ENCODE results near the gene TRPC4AP. TPM values are rescaled to one million over a fixed set of nuclear protein-coding genes. Genes with fewer than 3 reads are reported as not detected.

Gene TRPC4AP
- total and polyA plus RNA-seq, 10 of the 15 experiments (the other 5 are each of a cell fraction or from before 2014, with no cell fraction given): 1.1 to 61.7 (median 41.2) TPM

DNA sequence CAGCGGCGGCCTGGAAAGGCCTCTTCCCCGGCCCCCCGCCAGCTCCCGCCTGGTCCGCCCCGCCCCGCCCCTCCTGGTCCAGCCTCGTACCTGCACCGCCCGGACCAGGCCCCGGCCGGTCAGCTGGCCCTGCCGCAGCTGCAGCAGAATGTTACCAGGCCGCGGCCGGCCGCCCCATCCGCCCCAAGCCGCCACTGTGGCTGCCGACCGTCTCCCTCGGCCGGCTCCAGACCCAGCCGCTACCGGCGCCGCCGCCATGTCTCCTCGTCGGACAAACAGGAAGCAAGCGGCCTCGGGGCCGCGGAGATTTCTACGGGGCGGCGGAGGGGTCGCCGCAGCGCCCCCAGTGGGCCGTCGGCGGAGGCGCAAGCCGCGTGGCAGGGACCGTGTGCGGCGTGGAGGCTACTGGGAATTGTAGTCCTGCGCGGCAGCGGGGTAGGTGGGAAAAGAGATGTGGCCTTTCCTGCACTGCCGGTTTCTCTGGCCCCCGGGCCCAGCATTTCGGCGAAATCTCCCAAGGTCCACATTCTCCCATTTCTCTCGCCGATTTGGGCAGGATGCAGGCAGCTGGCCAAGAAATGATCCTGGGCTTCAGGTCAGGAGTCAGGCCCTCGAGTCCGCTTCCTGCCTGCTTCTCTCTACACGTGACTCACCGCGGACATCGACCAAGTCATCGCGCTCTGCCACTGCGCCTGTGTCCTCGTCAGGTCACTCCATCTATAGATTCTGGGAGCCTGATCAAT lies at the start of gene TRPC4AP (continued):
- TF ChIP-seq BCLAF1 (IDR thresholded peaks at IDR 0.05) (no peak), SIN3A (IDR thresholded peaks at IDR 0.05; ENCODE audit: low read depth, low read length) (peak; percentile 92), RB1 (IDR thresholded peaks at IDR 0.05; ENCODE audit: borderline replicate concordance) (peak; percentile 82; the same call in 1 of the 2 replicates), TCF7 (IDR thresholded peaks at IDR 0.05; ENCODE audit: borderline replicate concordance) (no peak), MYC (IDR thresholded peaks at IDR 0.05; ENCODE audit: insufficient read depth, insufficient read length, insufficient replicate concordance, low read length, severe bottlenecking) (peak; percentile 81), ASH2L (IDR thresholded peaks at IDR 0.05; ENCODE audit: borderline replicate concordance, low read depth) (no peak; the same call in 1 of the 2 replicates), BHLHE40 (IDR thresholded peaks at IDR 0.05; ENCODE audit: borderline replicate concordance in 1 of 2, low read depth in 2 of 2, low read length in 1 of 2) (peak; percentile 40 to 74; a peak in 3 of 4 replicates), BRCA1 (IDR thresholded peaks at IDR 0.05; ENCODE audit: low read depth, low read length) (no peak), CBFB (IDR thresholded peaks at IDR 0.05; ENCODE audit: low read depth) (no peak)
- TF ChIP-seq, protein P1, sequence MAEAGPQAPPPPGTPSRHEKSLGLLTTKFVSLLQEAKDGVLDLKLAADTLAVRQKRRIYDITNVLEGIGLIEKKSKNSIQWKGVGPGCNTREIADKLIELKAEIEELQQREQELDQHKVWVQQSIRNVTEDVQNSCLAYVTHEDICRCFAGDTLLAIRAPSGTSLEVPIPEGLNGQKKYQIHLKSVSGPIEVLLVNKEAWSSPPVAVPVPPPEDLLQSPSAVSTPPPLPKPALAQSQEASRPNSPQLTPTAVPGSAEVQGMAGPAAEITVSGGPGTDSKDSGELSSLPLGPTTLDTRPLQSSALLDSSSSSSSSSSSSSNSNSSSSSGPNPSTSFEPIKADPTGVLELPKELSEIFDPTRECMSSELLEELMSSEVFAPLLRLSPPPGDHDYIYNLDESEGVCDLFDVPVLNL (IDR thresholded peaks at IDR 0.05; ENCODE audit: low read depth, low read length): peak; percentile 52; the same call in 1 of the 2 replicates

All from GM12878 (cell line).